Type B pancreatic cell (in vitro differentiated cells): ENCODE measurements around the gene PSMD14. TPM values are rescaled to one million over a fixed set of nuclear protein-coding genes. Genes with fewer than 3 reads are reported as not detected.

Experiments
- DNase-seq: peaks from one replicate; pipeline ENCODE4 v3.0.0; 2021; ENCODE audit warnings: mixed read lengths; ENCODE audit not compliant: unreplicated experiment; ENCODE audit errors: extremely low spot score
- H3K27ac Mint-ChIP-seq: 2 replicates; pipeline ENCODE4 v1.8.0; 2021; ENCODE audit warnings: mild to moderate bottlenecking, mixed read lengths
- H3K27me3 Mint-ChIP-seq: 2 replicates; pipeline ENCODE4 v1.8.0; 2021; ENCODE audit warnings: mixed read lengths
- H3K36me3 Mint-ChIP-seq: 2 replicates; pipeline ENCODE4 v1.8.0; 2021; ENCODE audit warnings: mixed read lengths
- H3K4me1 Mint-ChIP-seq: one replicate; pipeline ENCODE4 v1.8.0; 2021; ENCODE audit warnings: mixed read lengths; ENCODE audit not compliant: unreplicated experiment
- H3K4me3 Mint-ChIP-seq: 2 replicates; pipeline ENCODE4 v1.8.0; 2021; ENCODE audit warnings: mild to moderate bottlenecking, mixed read lengths
- H3K9me3 Mint-ChIP-seq: 2 replicates; pipeline ENCODE4 v1.8.0; 2021; ENCODE audit warnings: mixed read lengths
- CTCF ChIP-seq: fragments of 200-600 bp; sonication (generic); conservative IDR thresholded peaks from 2 replicates; pipeline ENCODE4 v1.5.0; 2021; ENCODE audit warnings: antibody characterized with exemption, mild to moderate bottlenecking
- total RNA-seq: library from RNA; stranded (reverse); gene quantifications from 2 replicates; pipeline ENCODE4 v1.2.1, GENCODE V29; 2021; ENCODE audit warnings: low replicate concordance

PSMD14 gene
- total RNA-seq, 1 donor from 2014 or later: 52.5 TPM

GRCh38 chr2:161419638-161420190 lies 111.5 kb downstream of the PSMD14 start:
- no peak for DNase-seq
- Mint-ChIP-seq H3K4me3 (no peak overlapping the region), H3K27me3 (peaks cover 96% of the 10 kb centered on the region), H3K9me3 (no peaks in the 10 kb centered on the region), H3K36me3 (no peaks in the 10 kb centered on the region), H3K4me1 (peaks cover 32% of the 10 kb centered on the region), H3K27ac (no peak overlapping the region)
- TF ChIP-seq CTCF: no peak

DNA sequence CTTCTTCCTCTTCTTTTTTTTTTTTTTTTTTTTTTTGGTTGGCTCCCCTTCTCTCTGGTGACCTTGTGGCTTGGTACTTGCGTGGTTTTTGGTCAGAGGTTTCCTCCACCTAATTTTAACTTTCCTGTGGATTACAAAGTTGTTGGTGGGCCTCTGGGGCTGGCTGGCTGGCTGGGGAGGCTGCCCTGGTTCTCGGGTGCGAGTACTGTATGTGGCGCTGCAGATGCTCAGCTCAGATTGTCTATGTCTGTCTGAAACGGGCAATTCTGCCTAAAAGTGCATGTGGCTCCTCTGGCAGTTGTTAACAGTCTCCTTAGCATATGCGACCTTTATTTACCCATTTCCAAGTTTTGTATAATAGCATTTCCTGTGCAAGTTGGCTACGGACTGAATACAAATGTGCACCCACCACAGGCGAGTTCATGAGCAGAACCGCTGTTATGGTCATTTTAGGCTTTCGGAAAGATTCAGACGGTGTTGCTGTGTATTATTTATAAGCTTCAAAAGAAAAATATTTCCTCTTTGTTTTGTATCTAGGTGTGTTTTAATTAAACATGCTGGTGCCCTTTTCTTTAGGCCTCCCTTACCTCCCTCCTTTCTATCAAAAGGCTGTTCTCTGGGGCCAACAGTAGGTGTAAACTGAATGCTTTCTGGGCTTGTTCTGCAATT lies 112.3 kb downstream of the PSMD14 start:
- Mint-ChIP-seq H3K36me3 (no peaks in the 10 kb centered on the region), H3K9me3 (no peaks in the 10 kb centered on the region), H3K4me1 (peaks cover 30% of the 10 kb centered on the region), H3K27ac (no peak overlapping the region), H3K27me3 (peaks cover 96% of the 10 kb centered on the region), H3K4me3 (peak overlapping the region; percentile 68)
- DNase-seq: no peak
- TF ChIP-seq CTCF: no peak

- Mint-ChIP-seq H3K9me3 (no peaks in the 10 kb centered on the region), H3K4me3 (no peak overlapping the region), H3K27ac (peak overlapping the region; percentile 9), H3K4me1 (peaks cover 18% of the 10 kb centered on the region), H3K27me3 (peaks cover 96% of the 10 kb centered on the region), H3K36me3 (no peaks in the 10 kb centered on the region)
- DNase-seq: no peak
- TF ChIP-seq CTCF: no peak
Measured at GRCh38 chr2:161421686-161422085, 113.5 kb downstream of the PSMD14 start.

DNA sequence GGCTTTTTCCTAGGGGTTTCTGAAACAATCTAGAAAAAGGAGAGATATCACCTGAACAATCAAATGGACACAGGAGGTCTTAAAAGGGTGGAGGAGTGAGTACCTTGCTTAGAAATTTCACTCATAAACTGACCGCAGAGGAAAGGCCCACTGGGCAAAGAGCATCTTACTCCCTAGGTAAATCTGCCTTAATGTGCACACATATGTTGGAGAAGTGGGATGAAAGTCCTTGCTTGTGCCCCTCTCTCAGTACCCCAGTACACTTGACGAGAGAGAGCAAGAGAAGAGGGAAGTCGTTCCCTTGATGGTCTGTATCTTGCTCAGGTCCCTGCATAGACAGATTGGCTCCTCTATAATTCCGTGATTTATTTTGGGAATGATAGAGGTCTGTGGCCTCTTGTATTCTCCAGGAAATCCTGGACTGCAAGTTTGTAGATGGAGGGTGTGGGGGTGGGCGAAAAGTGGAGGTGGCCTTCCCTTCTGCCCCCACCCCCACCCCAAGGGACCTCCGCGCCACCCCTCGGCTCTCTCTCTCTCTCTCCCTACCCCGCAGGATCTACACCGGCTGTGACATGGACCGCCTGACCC lies 114.7 kb downstream of the PSMD14 start:
- TF ChIP-seq CTCF: no peak
- peaks cover 19% of the 10 kb centered on the region for H3K4me1 Mint-ChIP-seq
- DNase-seq: no peak
- H3K27ac Mint-ChIP-seq: no peak overlapping the region
- peak overlapping the region; percentile 78 for H3K4me3 Mint-ChIP-seq
- no peaks in the 10 kb centered on the region for H3K9me3 Mint-ChIP-seq
- no peaks in the 10 kb centered on the region for H3K36me3 Mint-ChIP-seq
- peaks cover 96% of the 10 kb centered on the region for H3K27me3 Mint-ChIP-seq

DNA sequence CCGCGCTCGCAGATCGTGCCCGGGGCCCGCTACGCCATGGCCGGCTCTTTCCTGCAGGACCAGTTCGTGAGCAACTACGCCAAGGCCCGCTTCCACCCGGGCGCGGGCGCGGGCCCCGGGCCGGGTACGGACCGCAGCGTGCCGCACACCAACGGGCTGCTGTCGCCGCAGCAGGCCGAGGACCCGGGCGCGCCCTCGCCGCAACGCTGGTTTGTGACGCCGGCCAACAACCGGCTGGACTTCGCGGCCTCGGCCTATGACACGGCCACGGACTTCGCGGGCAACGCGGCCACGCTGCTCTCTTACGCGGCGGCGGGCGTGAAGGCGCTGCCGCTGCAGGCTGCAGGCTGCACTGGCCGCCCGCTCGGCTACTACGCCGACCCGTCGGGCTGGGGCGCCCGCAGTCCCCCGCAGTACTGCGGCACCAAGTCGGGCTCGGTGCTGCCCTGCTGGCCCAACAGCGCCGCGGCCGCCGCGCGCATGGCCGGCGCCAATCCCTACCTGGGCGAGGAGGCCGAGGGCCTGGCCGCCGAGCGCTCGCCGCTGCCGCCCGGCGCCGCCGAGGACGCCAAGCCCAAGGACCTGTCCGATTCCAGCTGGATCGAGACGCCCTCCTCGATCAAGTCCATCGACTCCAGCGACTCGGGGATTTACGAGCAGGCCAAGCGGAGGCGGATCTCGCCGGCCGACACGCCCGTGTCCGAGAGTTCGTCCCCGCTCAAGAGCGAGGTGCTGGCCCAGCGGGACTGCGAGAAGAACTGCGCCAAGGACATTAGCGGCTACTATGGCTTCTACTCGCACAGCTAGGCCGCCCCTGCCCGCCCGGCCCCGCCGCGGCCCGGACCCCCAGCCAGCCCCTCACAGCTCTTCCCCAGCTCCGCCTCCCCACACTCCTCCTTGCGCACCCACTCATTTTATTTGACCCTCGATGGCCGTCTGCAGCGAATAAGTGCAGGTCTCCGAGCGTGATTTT lies 115.5 kb downstream of the PSMD14 start:
- H3K4me3 Mint-ChIP-seq: peak overlapping the region; percentile 85
- H3K27ac Mint-ChIP-seq: peak overlapping the region; percentile 46
- no peak for TF ChIP-seq CTCF
- no peak for DNase-seq
- no peaks in the 10 kb centered on the region for H3K36me3 Mint-ChIP-seq
- H3K4me1 Mint-ChIP-seq: peaks cover 18% of the 10 kb centered on the region
- peaks cover 94% of the 10 kb centered on the region for H3K27me3 Mint-ChIP-seq
- no peaks in the 10 kb centered on the region for H3K9me3 Mint-ChIP-seq
